Fibroblast of villous mesenchyme (primary cell): Measurements from ENCODE around the gene AFF1. TPM values are rescaled to one million over a fixed set of nuclear protein-coding genes. Genes with fewer than 3 reads are reported as not detected.

Source experiments
- DNase-seq: peaks from one replicate; pipeline ENCODE4 v3.0.0-alpha.2; 2010; ENCODE audit warnings: low read depth
- H3K4me3 ChIP-seq: 2 replicates; pipeline ENCODE4 v1.5.1; 2011; ENCODE audit warnings: low read depth, mild to moderate bottlenecking, low read length
- CTCF ChIP-seq: IDR thresholded peaks from 2 replicates; pipeline ENCODE4 v1.5.1; 2012; ENCODE audit warnings: low read depth, mild to moderate bottlenecking, low read length; ENCODE audit not compliant: insufficient read depth
- total RNA-seq: library from RNA; depleted of rRNA; stranded (reverse); fragments of >200 nt; gene quantifications from 2 replicates; pipeline ENCODE4 v1.2.3, GENCODE V29; 2012

The AFF1 gene
- total RNA-seq, 1 donor, result 34.1 TPM

GRCh38 chr4:86972997-86973396, 38.2 kb downstream of the AFF1 start:
- TF ChIP-seq CTCF, result no peak
- DNase-seq, result peak; percentile 75
- H3K4me3 ChIP-seq, result no peak overlapping the region

GRCh38 chr4:86973668-86974067, 38.9 kb downstream of the AFF1 start:
- DNase-seq, result peak; percentile 18
- TF ChIP-seq CTCF, result no peak

GRCh38 chr4:86974551-86974994, 39.8 kb downstream of the AFF1 start:
- H3K4me3 ChIP-seq, result no peak overlapping the region
- DNase-seq, result no peak
- TF ChIP-seq CTCF, result no peak

More at GRCh38 chr4:86973668-86974067, 38.9 kb downstream of the AFF1 start:
- no peak overlapping the region for H3K4me3 ChIP-seq

GRCh38 chr4:86975927-86976326, 41.1 kb downstream of the AFF1 start:
- TF ChIP-seq CTCF, result no peak
- H3K4me3 ChIP-seq, result no peak overlapping the region
- DNase-seq, result no peak

GRCh38 chr4:86976801-86977485, 42.1 kb downstream of the AFF1 start:
- TF ChIP-seq CTCF, result no peak
- DNase-seq, result no peak

GRCh38 chr4:86977621-86978184, 42.9 kb downstream of the AFF1 start:
- DNase-seq, result no peak
- no peak overlapping the region for H3K4me3 ChIP-seq
- TF ChIP-seq CTCF, result no peak

More at GRCh38 chr4:86976801-86977485, 42.1 kb downstream of the AFF1 start:
- no peak overlapping the region for H3K4me3 ChIP-seq
